ENCODE data around the gene SLFN13. TPM values are rescaled to one million over a fixed set of nuclear protein-coding genes. Genes with fewer than 3 reads are reported as not detected.
"Not testable (repeated sequence)": the region's sequence is repeated elsewhere in the genome, so short reads cannot be mapped to it uniquely, and the experiment has no call there.

Gene SLFN13
- total RNA-seq = 11.6 TPM

- DNase-seq (ENCODE audit: low read depth in 2 of 3, low spot score in 2 of 3) = peak; percentile 59 to 97 (median 97)
These were observed at the start of gene SLFN13 for GRCh38 chr17:35448214-35448898. Gene SLFN13, minus strand, starts transcription at chr17:35448766. Its CDS starts 3,086 bp downstream, at chr17:35445680.

GRCh38 chr17:35496451-35497290 is 48.1 kb upstream of the SLFN13 start:
- no peak for DNase-seq (ENCODE audit: low read depth in 2 of 3, low spot score in 2 of 3)

- no peak for DNase-seq (ENCODE audit: low read depth in 2 of 3, low spot score in 2 of 3)
These were observed 44.5 kb upstream of the SLFN13 start for GRCh38 chr17:35493040-35493439.

GRCh38 chr17:35491417-35491816 is 42.9 kb upstream of the SLFN13 start:
- no peak for DNase-seq (ENCODE audit: low read depth in 2 of 3, low spot score in 2 of 3)

GRCh38 chr17:35489944-35490343 is 41.4 kb upstream of the SLFN13 start:
- no peak for DNase-seq (ENCODE audit: low read depth in 2 of 3, low spot score in 2 of 3)

GRCh38 chr17:35488991-35489390 is 40.4 kb upstream of the SLFN13 start:
- no peak for DNase-seq (ENCODE audit: low read depth in 2 of 3, low spot score in 2 of 3)

- DNase-seq (ENCODE audit: low read depth in 2 of 3, low spot score in 2 of 3) = peak; percentile 45 to 71 (median 69)
These were observed 38.6 kb upstream of the SLFN13 start for GRCh38 chr17:35486920-35487732.

- DNase-seq (ENCODE audit: low read depth in 2 of 3, low spot score in 2 of 3) = no peak
These were observed 30.7 kb upstream of the SLFN13 start for GRCh38 chr17:35479271-35479670.

- no peak for DNase-seq (ENCODE audit: low read depth in 2 of 3, low spot score in 2 of 3)
These were observed 28.7 kb upstream of the SLFN13 start for GRCh38 chr17:35477248-35477647.

GRCh38 chr17:35476283-35476820 is 27.8 kb upstream of the SLFN13 start:
- DNase-seq (ENCODE audit: low read depth in 2 of 3, low spot score in 2 of 3) = no peak

GRCh38 chr17:35468475-35468874 is 19.9 kb upstream of the SLFN13 start:
- no peak for DNase-seq (ENCODE audit: low read depth in 2 of 3, low spot score in 2 of 3)

GRCh38 chr17:35467824-35468223 is 19.3 kb upstream of the SLFN13 start:
- DNase-seq (ENCODE audit: low read depth in 2 of 3, low spot score in 2 of 3) = no peak

GRCh38 chr17:35460354-35460851 is 11.8 kb upstream of the SLFN13 start:
- DNase-seq (ENCODE audit: low read depth in 2 of 3, low spot score in 2 of 3) = peak; percentile 30 to 67 (median 65)

- not testable (repeated sequence) for DNase-seq (ENCODE audit: low read depth in 2 of 3, low spot score in 2 of 3)
These were observed 5.5 kb upstream of the SLFN13 start for GRCh38 chr17:35454035-35454434.

- DNase-seq (ENCODE audit: low read depth in 2 of 3, low spot score in 2 of 3) = no peak
These were observed 4.6 kb upstream of the SLFN13 start for GRCh38 chr17:35453171-35453570.

GRCh38 chr17:35449371-35449931 is 885 bp upstream of the SLFN13 start:
- DNase-seq (ENCODE audit: low read depth in 2 of 3, low spot score in 2 of 3) = peak in 2 of 3 donors; percentile 29 to 35

GRCh38 chr17:35448899-35449227 is 297 bp upstream of the SLFN13 start:
- DNase-seq (ENCODE audit: low read depth in 2 of 3, low spot score in 2 of 3) = no peak

GRCh38 chr17:35447499-35447898 is 1.1 kb downstream of the SLFN13 start:
- DNase-seq (ENCODE audit: low read depth in 2 of 3, low spot score in 2 of 3) = no peak

GRCh38 chr17:35438433-35438832 is 10.1 kb downstream of the SLFN13 start:
- no peak for DNase-seq (ENCODE audit: low read depth in 2 of 3, low spot score in 2 of 3)
